GM21526 (cell line): Measurements from ENCODE around the gene AGBL4.
A peak's percentile ranks its signal among the peaks of the same experiment; 100 is the strongest.
"Not testable (repeated sequence)": the region's sequence is repeated elsewhere in the genome, so short reads cannot be mapped to it uniquely, and the experiment has no call there.

Experiments used
- ATAC-seq: cut with Tn5 transposase; IDR thresholded peaks from one replicate; pipeline ENCODE4 v1.9.1; 2021; ENCODE audit warnings: moderate library complexity; ENCODE audit not compliant: unreplicated experiment, low FRiP score

AGBL4 gene

GRCh38 chr1:50023292-50024159 is at the start of gene AGBL4:
TSS of gene AGBL4 (minus strand) at chr1:50023954.
- peak; percentile 83 for ATAC-seq

- ATAC-seq, result no peak
These were observed 43.1 kb upstream of the AGBL4 start for GRCh38 chr1:50066806-50067205.

GRCh38 chr1:50060279-50060678 is 36.5 kb upstream of the AGBL4 start:
- no peak for ATAC-seq

- ATAC-seq, result no peak
These were observed 25.0 kb upstream of the AGBL4 start for GRCh38 chr1:50048791-50049190.

- ATAC-seq, result no peak
These were observed 24.4 kb upstream of the AGBL4 start for GRCh38 chr1:50047916-50048694.

- ATAC-seq, result no peak
These were observed 14.6 kb upstream of the AGBL4 start for GRCh38 chr1:50038237-50038809.

GRCh38 chr1:50027794-50028193 is 4.0 kb upstream of the AGBL4 start:
- no peak for ATAC-seq

- no peak for ATAC-seq
These were observed 28.0 kb downstream of the AGBL4 start for GRCh38 chr1:49995734-49996133.

GRCh38 chr1:49971088-49971487 is 52.7 kb downstream of the AGBL4 start:
- no peak for ATAC-seq

- ATAC-seq, result no peak
These were observed 72.4 kb downstream of the AGBL4 start for GRCh38 chr1:49951385-49951784.

- not testable (repeated sequence) for ATAC-seq
These were observed 108.5 kb downstream of the AGBL4 start for GRCh38 chr1:49915301-49915700.

GRCh38 chr1:49906365-49906764 is 117.4 kb downstream of the AGBL4 start:
- ATAC-seq, result no peak

GRCh38 chr1:49864581-49864980 is 159.2 kb downstream of the AGBL4 start:
- no peak for ATAC-seq

- no peak for ATAC-seq
These were observed 169.0 kb downstream of the AGBL4 start for GRCh38 chr1:49854741-49855140.

GRCh38 chr1:49842596-49842995 is 181.2 kb downstream of the AGBL4 start:
- no peak for ATAC-seq

- no peak for ATAC-seq
These were observed 182.0 kb downstream of the AGBL4 start for GRCh38 chr1:49841767-49842166.

GRCh38 chr1:49824261-49824660 is 199.5 kb downstream of the AGBL4 start:
- no peak for ATAC-seq

- no peak for ATAC-seq
These were observed 206.1 kb downstream of the AGBL4 start for GRCh38 chr1:49817681-49818080.

GRCh38 chr1:49787013-49787412 is 236.7 kb downstream of the AGBL4 start:
- not testable (repeated sequence) for ATAC-seq

- ATAC-seq, result no peak
These were observed 258.7 kb downstream of the AGBL4 start for GRCh38 chr1:49765034-49765433.

- not testable (repeated sequence) for ATAC-seq
These were observed 285.6 kb downstream of the AGBL4 start for GRCh38 chr1:49738118-49738517.
